Neuron (in vitro differentiated cells): ENCODE data around the gene ATN1.
"Not testable (repeated sequence)": the region's sequence is repeated elsewhere in the genome, so short reads cannot be mapped to it uniquely, and the experiment has no call there.

ENCODE experiments used
- H2AFZ ChIP-seq: one replicate; pipeline ENCODE4 v1.6.1; 2013; ENCODE audit warnings: low read depth, mild to moderate bottlenecking, inconsistent platforms, low read length, moderate library complexity
- H3K27me3 ChIP-seq: one replicate; pipeline ENCODE4 v1.6.1; 2013; ENCODE audit warnings: low read length; ENCODE audit not compliant: insufficient read depth
- H3K36me3 ChIP-seq: one replicate; pipeline ENCODE4 v1.6.1; 2013; ENCODE audit warnings: low read length; ENCODE audit not compliant: insufficient read depth
- H3K4me1 ChIP-seq: one replicate; pipeline ENCODE4 v1.6.1; 2013; ENCODE audit warnings: low read length; ENCODE audit not compliant: insufficient read depth
- H3K4me3 ChIP-seq: 2 replicates; pipeline ENCODE4 v1.5.1; 2013; ENCODE audit warnings: mild to moderate bottlenecking, low read length, moderate library complexity
- H3K9me3 ChIP-seq: one replicate; pipeline ENCODE4 v1.6.1; 2013; ENCODE audit warnings: low read length

Gene ATN1

DNA sequence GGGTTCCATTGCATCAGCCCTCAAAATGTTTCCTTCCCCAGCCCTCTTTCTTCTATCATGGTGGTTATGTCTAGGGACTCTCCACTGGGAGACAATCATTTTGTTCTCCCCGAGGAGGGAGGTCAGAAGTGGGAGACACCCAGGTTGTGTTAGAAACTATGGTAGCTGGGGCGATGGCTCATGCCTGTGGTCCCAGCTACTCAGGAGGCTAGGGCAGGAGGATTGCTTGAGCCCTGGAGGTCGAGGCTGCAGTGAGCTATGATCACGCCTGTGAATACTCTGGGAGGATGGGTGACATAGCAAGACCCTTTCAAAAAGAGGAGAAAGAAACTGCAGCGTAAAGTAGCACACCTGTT lies 36.1 kb upstream of the ATN1 start:
- H3K4me1 ChIP-seq, result peaks cover 6% of the 10 kb centered on the region
- H3K4me3 ChIP-seq, result peak overlapping the region; percentile 25
- H3K36me3 ChIP-seq, result no peaks in the 10 kb centered on the region
- no peaks in the 10 kb centered on the region for H3K27me3 ChIP-seq
- H3K9me3 ChIP-seq, result no peaks in the 10 kb centered on the region
- peak overlapping the region; percentile 68 for H2AFZ ChIP-seq

DNA sequence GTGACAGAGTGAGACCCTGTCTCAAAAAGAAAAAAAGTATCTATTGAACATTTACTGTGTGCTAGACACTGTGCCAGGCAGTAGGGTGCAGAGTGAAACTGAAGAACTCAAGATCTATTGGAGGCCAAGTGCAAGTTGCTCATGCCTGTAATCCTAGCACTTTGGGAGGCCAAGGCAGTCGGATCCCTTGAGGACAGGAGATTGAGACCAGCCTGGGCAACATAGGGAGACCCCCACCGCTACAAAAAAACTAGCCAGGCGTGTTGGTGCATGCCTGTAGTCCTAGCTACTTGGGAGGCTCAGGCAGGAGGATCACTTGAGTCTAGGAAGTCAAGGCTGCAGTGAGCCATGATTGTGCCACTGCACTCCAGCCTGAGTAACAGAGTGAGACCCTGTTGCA lies 35.1 kb upstream of the ATN1 start:
- H3K9me3 ChIP-seq, H3K36me3 ChIP-seq, H2AFZ ChIP-seq, H3K4me3 ChIP-seq, H3K4me1 ChIP-seq, H3K27me3 ChIP-seq: not testable (repeated sequence)

DNA sequence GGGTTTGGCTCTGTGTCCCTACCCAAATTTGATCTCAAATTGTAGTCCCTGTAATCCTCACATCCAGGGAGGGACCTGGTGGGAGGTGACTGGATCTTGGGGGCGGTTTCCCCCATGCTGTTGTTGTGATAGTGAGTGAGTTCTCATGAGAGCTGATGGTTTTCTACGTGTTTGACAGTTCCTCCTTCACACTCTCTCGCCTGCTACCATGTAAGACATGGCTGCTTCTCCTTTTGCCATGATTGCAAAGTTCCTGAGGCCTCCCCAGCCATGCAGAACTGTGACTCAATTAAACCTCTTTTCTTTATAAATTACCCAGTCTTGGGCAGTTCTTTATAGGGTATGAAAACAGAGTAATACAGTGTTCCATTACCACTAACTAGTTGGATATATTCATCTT lies 33.4 kb upstream of the ATN1 start:
- Histone ChIP-seq H3K9me3 (no peaks in the 10 kb centered on the region), H3K27me3 (no peaks in the 10 kb centered on the region), H2AFZ (no peak overlapping the region), H3K4me3 (no peak overlapping the region), H3K4me1 (peaks cover 6% of the 10 kb centered on the region), H3K36me3 (no peaks in the 10 kb centered on the region)

DNA sequence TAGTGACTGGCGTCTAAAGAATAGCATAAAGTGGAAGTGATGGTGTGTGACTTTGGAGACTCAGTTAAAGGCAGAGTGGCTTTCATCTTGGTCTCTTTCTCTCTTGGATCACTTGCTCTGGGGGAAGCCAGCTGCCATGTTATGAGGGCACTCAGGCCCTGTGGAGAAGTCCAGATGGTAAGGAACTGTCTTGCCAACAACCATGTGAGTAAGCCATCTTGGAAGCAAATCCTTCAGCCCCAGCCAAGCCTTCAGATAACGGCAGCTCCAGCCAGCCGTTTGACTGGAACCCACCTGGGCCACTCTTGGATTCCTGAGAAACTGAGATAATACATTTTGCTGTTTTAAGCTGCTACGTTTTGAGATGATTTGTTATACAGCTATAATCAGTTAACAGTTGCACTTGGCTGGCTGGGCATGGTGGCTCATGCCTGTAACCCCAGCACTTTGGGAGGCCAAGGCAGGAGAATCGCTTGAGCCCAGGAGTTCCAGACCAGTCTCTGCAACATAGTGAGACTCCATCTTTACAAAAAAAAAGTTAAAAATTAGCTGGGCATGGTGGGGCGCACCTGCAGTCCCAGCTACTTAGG lies 30.8 kb upstream of the ATN1 start:
- no peaks in the 10 kb centered on the region for H3K36me3 ChIP-seq
- H3K27me3 ChIP-seq, result no peaks in the 10 kb centered on the region
- H3K9me3 ChIP-seq, result no peaks in the 10 kb centered on the region
- no peak overlapping the region for H3K4me3 ChIP-seq
- no peak overlapping the region for H2AFZ ChIP-seq
- H3K4me1 ChIP-seq, result peaks cover 3% of the 10 kb centered on the region

DNA sequence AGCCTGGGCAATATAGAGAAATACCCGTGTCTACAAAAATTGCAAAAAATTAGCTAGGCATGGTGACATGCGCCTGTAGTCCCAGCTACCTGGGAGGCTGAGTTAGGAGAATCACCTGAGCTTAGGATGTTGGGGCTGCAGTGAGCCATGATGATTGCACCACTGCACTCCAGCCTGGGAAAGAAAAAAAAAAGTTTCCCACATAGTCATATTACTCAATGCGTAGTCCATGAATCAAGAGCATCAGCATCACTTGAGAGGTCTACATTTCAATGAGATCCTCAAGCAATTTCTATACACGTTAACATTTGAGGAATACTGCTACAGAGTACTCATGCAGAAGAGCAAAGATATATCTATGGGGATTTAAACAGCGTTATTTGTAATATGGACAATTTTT lies 28.3 kb upstream of the ATN1 start:
- H3K27me3 ChIP-seq, result no peaks in the 10 kb centered on the region
- peaks cover 11% of the 10 kb centered on the region for H3K4me1 ChIP-seq
- no peak overlapping the region for H3K4me3 ChIP-seq
- no peaks in the 10 kb centered on the region for H3K36me3 ChIP-seq
- H2AFZ ChIP-seq, result no peak overlapping the region
- H3K9me3 ChIP-seq, result no peaks in the 10 kb centered on the region

DNA sequence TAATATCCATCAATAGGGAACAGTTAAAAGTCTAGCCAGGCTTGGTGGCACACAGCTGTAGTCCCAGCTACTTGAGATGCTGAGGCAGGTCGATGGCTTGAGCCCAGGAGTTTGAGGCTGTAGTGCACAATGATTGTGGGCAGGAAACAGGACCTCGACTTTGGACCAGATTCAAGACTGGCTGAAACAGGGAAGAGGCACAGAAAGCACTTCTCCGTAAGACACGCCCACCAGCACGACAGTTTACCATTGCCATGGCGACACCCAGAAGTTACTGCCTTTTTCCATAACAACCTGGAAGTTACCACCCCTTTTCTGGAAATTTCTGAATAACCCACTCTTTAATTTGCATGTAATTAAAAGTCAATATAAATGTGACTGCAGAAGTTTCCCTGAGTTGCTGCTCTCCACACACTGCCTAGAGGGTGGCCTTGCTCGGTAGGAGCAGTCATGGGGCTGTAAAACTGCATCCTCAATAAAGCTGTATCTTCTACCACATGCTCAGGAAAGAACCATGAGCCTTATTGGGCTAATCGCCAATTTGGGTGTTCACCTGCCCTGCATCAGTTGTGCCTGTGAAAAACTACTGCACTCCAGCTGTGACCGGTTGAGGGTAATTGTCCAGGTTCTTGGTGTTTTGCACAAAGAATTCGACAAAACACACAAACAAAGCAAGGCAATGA lies 27.8 kb upstream of the ATN1 start:
- Histone ChIP-seq H3K4me3 (no peak overlapping the region), H3K27me3 (no peaks in the 10 kb centered on the region), H2AFZ (no peak overlapping the region), H3K36me3 (no peaks in the 10 kb centered on the region), H3K9me3 (no peaks in the 10 kb centered on the region), H3K4me1 (peaks cover 13% of the 10 kb centered on the region)

DNA sequence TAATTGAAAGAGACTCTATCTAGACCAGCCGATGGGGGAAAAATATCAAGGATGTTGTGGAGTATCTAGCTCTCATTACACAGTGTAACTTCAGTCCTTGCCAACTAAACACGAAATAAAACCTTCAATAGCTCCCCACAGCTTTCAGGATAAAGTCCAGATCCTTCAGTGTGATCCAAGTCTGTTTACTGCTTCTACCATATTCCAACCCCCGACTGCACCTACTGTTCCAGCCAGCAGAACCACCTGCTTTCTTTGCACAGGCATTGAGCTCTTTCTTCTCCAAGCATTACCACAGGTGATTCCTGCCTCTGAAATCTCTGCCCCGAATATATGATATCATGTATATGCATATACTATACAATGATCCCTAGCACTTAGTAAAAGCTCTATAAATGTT lies 25.3 kb upstream of the ATN1 start:
- H3K9me3 ChIP-seq, result no peaks in the 10 kb centered on the region
- H3K27me3 ChIP-seq, result no peaks in the 10 kb centered on the region
- no peak overlapping the region for H2AFZ ChIP-seq
- no peak overlapping the region for H3K4me3 ChIP-seq
- H3K36me3 ChIP-seq, result no peaks in the 10 kb centered on the region
- peaks cover 18% of the 10 kb centered on the region for H3K4me1 ChIP-seq

DNA sequence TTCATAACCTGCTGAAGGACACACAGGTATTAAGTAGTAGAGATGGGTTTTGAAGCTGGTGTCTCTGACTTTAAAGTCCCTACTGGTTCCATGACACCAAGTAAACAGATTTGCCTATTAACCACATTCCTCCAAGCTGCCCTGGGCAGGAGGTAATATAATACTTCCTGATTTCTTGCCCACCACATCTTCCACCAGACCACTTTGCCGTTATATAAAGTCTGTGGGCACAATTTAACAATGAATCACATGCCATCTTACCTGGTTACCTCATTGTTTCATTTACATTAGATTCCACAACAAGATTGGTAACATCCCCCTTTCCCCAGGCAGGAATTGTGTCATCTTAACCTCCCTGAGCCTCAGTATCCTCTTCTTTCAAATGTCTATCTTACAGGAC lies 24.0 kb upstream of the ATN1 start:
- H3K4me1 ChIP-seq, result peaks cover 18% of the 10 kb centered on the region
- H3K4me3 ChIP-seq, result no peak overlapping the region

DNA sequence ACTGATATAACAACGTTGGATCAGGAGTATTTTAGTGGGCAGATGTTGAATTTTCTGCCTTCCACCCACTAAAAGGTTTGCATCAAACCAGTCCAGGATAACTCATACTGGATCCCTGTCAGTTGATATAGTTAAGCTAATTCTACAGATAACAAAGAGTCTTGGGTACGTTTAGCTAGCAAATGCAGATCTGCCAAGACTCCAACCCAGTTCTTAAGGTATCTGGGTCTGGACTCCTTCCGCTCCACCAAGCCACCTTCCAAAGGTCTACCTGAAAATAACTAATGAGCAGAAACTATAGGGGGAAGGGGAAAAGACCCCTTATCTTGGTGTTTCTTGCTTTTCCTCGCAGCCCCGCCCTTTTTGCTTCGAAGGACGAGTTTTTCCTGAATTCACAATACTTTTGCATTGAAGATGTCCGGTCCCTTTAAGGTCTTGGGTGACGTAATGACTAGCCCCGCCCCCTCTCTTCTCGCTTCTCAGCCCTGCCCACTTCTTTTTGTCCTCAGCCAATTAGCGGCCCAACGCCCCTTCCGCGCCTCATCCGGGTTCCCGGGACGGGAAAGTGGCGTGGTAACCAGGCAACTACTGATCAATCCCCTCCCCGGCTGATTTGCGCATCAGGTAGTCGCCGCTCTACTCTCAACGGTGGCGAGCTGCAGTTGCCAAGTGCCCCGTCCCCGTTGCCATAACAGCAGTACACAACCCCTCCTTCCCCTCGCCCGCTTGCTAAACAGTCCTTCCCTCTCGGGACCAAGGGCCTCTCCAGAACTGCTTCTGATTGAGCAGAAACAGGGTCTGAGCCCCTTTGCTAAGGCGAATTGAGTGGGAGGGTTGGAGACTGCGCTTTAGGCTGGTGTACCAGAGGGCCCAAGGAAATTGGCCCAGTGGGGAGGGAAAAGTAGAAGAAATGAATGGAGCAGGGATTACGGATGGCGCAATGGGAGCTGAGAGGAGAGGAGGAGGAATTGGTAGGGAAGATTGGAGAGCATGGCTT lies 23.2 kb upstream of the ATN1 start, which contains the start of gene LRRC23:
Gene LRRC23, plus strand, starts transcription at position 543 of the 997 bp plus-strand sequence. CDS start 812 bp downstream, outside the sequence.
- peak within 1 kb of the TSS; percentile 49 for H3K4me3 ChIP-seq
- no peaks in the 10 kb centered on the region for H3K27me3 ChIP-seq
- no peaks in the 10 kb centered on the region for H3K9me3 ChIP-seq
- peaks cover 18% of the 10 kb centered on the region for H3K4me1 ChIP-seq
- H2AFZ ChIP-seq, result peak within 1 kb of the TSS; percentile 86
- no peaks in the 10 kb centered on the region for H3K36me3 ChIP-seq

More for the DNA sequence above, 24.0 kb upstream of the ATN1 start:
- H3K9me3 ChIP-seq, result no peaks in the 10 kb centered on the region
- no peaks in the 10 kb centered on the region for H3K36me3 ChIP-seq
- peak overlapping the region; percentile 86 for H2AFZ ChIP-seq
- no peaks in the 10 kb centered on the region for H3K27me3 ChIP-seq

DNA sequence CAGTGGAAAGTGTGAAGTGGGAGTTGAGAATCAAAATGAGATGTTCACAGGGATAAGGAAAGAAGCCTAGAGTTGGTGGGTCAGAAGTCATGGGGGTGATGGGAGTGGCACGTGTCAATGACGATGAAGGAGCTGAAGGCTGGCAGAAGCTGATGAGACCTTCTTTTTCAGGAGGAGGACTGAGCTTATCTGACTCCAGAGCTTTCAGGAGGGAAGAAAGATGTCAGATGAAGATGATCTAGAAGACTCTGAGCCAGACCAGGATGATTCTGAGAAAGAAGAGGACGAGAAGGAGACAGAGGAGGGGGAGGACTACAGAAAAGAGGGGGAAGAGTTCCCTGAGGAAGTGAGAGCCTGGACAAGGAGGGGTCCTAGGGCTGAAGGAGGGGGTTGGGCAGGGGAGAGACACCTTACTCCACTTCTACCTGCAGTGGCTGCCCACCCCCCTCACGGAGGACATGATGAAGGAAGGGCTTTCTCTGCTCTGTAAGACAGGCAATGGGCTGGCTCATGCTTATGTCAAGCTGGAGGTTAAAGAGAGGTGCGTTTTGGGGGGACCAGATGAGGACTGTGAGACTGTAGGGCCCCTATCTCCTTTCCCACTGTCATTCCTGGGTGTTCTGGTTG lies 22.2 kb upstream of the ATN1 start:
- peaks cover 15% of the 10 kb centered on the region for H3K4me1 ChIP-seq
- H3K36me3 ChIP-seq, result no peaks in the 10 kb centered on the region
- H3K9me3 ChIP-seq, result no peaks in the 10 kb centered on the region
- peak overlapping the region; percentile 86 for H2AFZ ChIP-seq
- H3K27me3 ChIP-seq, result no peaks in the 10 kb centered on the region
- peak overlapping the region; percentile 49 for H3K4me3 ChIP-seq

DNA sequence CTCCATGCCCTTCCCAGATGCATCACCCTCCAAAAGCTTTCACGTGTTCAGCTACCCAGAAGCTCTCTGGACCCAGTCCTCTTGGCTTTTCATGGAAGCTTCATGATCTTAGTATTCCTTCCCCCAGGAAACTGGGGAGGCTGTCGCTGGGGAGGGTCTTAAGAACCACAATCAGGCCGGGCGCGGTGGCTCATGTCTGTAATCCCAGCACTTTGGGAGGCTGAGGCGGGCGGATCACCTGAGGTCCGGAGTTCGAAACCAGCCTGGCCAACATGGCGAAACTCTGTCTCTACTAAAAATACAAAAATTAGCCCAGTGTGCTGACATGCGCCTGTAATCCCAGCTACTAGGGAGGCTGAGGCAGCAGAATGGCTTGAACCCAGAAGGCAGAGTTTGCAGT lies 19.6 kb upstream of the ATN1 start:
- H3K36me3 ChIP-seq, H3K4me3 ChIP-seq, H2AFZ ChIP-seq, H3K27me3 ChIP-seq, H3K9me3 ChIP-seq: not testable (repeated sequence)
- peaks cover 15% of the 10 kb centered on the region for H3K4me1 ChIP-seq

DNA sequence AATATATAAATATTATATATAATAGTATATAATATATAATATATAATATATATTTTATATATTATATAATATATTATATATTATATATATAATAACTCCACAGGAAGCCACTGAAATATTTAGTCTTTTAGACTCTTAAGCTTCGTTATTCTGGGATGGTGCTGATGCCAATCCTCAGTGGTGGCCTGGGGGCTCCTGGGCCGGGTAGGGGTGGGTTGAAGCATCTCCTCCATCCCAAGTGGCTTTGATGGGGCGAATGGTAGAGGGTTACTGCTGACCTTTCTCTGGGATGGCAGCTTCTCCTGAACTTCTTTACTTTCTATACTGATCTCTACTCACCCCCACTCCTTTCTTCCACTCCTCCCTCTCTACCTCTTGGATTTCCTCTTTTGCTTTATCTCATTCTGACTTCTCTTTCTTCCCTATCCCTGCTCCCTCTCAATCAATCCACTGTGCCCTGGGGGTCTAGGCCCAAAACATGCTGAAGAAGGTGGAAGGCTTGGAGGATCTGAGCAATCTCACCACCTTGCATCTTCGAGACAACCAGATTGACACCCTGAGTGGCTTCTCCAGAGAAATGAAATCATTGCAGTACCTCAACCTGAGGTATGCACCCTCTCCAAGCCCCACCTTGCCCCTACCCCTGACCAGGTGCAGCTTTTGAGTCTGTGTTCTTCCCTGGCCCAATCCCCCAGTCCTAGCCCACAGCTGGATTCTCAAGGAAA lies 18.2 kb upstream of the ATN1 start:
- H3K4me1 ChIP-seq, result peaks cover 10% of the 10 kb centered on the region
- H3K4me3 ChIP-seq, result no peak overlapping the region
- H3K9me3 ChIP-seq, result no peaks in the 10 kb centered on the region
- no peak overlapping the region for H2AFZ ChIP-seq
- no peaks in the 10 kb centered on the region for H3K27me3 ChIP-seq
- H3K36me3 ChIP-seq, result no peaks in the 10 kb centered on the region
